ENCODE data around the gene ZNF649.
A peak's percentile ranks its signal among the peaks of the same experiment; 100 is the strongest.

The ZNF649 gene

GRCh38 chr19:51938936-51939335 lies 34.1 kb upstream of the ZNF649 start:
- no peak overlapping the region for H3K14ac ChIP-seq (ENCODE audit: low read length in 2 of 2)
- H3K4me2 ChIP-seq (ENCODE audit: low read length, poor library complexity, severe bottlenecking), result no peak overlapping the region
- H3K18ac ChIP-seq (ENCODE audit: low read depth in 1 of 2, low read length in 2 of 2), result no peak overlapping the region
- no peak overlapping the region for H2AFZ ChIP-seq (ENCODE audit: low read depth, low read length)
- H2AK5ac ChIP-seq (ENCODE audit: low read length, severe bottlenecking), result no peak overlapping the region
- H2BK12ac ChIP-seq (ENCODE audit: low read length in 2 of 2), result no peak overlapping the region
- H3K4me1 ChIP-seq (ENCODE audit: control insufficient read depth, insufficient read depth, low read depth, low read length), result no peaks in the 10 kb centered on the region
- H3K27me3 ChIP-seq (ENCODE audit: control insufficient read depth in 1 of 2, insufficient read depth in 1 of 2, low read length in 2 of 2), result no peaks in the 10 kb centered on the region
- H2BK15ac ChIP-seq (ENCODE audit: low read depth, poor library complexity, severe bottlenecking), result no peak overlapping the region
- H4K8ac ChIP-seq (ENCODE audit: low read length), result no peak overlapping the region
- H3K9ac ChIP-seq (ENCODE audit: low read length), result no peak overlapping the region
- H4K91ac ChIP-seq (ENCODE audit: low read length), result no peak overlapping the region
- no peak overlapping the region for H3K23ac ChIP-seq (ENCODE audit: low read length in 2 of 2)
- peaks cover 19% of the 10 kb centered on the region for H3K79me1 ChIP-seq (replicated peaks; ENCODE audit: low read length, poor library complexity, severe bottlenecking)
- H3K9me3 ChIP-seq (ENCODE audit: control insufficient read depth, low read length), result peaks cover 90% of the 10 kb centered on the region
- no peak overlapping the region for H2BK5ac ChIP-seq (ENCODE audit: low read depth, low read length, poor library complexity, severe bottlenecking)
- no peak overlapping the region for H2BK120ac ChIP-seq (ENCODE audit: low read depth, low read length)
- peaks cover 55 to 93% of the 10 kb centered on the region in 2 experiments for H3K36me3 ChIP-seq (ENCODE audit: control insufficient read depth in 1 of 2, insufficient read depth in 2 of 2, low read depth in 1 of 2, low read length in 2 of 2)
- no peak overlapping the region for H3K27ac ChIP-seq (ENCODE audit: low read length, poor library complexity, severe bottlenecking)
- no peak overlapping the region for H3K4me3 ChIP-seq (ENCODE audit: insufficient read depth in 1 of 2, low read depth in 1 of 2, low read length in 2 of 2)
- DNase-seq, result no peak
- H3K4ac ChIP-seq (ENCODE audit: low read depth in 1 of 2, low read length in 2 of 2), result no peak overlapping the region
- 100% methylated on average over 1 of the region's 2 CpGs for WGBS

GRCh38 chr19:51931921-51932320 lies 27.1 kb upstream of the ZNF649 start:
- no peak for DNase-seq
- no peak overlapping the region for H2AFZ ChIP-seq (ENCODE audit: low read depth, low read length)
- H3K27ac ChIP-seq (ENCODE audit: low read length, poor library complexity, severe bottlenecking), result no peak overlapping the region
- no peak overlapping the region for H4K8ac ChIP-seq (ENCODE audit: low read length)
- no peaks in the 10 kb centered on the region for H3K27me3 ChIP-seq (ENCODE audit: control insufficient read depth in 1 of 2, insufficient read depth in 1 of 2, low read length in 2 of 2)
- no peak overlapping the region for H3K4me2 ChIP-seq (ENCODE audit: low read length, poor library complexity, severe bottlenecking)
- no peak overlapping the region for H3K14ac ChIP-seq (ENCODE audit: low read length in 2 of 2)
- H3K18ac ChIP-seq (ENCODE audit: low read depth in 1 of 2, low read length in 2 of 2), result no peak overlapping the region
- peaks cover 44 to 69% of the 10 kb centered on the region in 2 experiments for H3K36me3 ChIP-seq (ENCODE audit: control insufficient read depth in 1 of 2, insufficient read depth in 2 of 2, low read depth in 1 of 2, low read length in 2 of 2)
- H3K4me1 ChIP-seq (ENCODE audit: control insufficient read depth, insufficient read depth, low read depth, low read length), result peaks cover 4% of the 10 kb centered on the region
- peaks cover 59% of the 10 kb centered on the region for H3K9me3 ChIP-seq (ENCODE audit: control insufficient read depth, low read length)
- no peak overlapping the region for H4K91ac ChIP-seq (ENCODE audit: low read length)
- no peak overlapping the region for H2AK5ac ChIP-seq (ENCODE audit: low read length, severe bottlenecking)
- H2BK5ac ChIP-seq (ENCODE audit: low read depth, low read length, poor library complexity, severe bottlenecking), result no peak overlapping the region
- 89% methylated on average over 8 of the region's 8 CpGs for WGBS
- peaks cover 35% of the 10 kb centered on the region for H3K79me1 ChIP-seq (replicated peaks; ENCODE audit: low read length, poor library complexity, severe bottlenecking)
- no peak overlapping the region for H3K4ac ChIP-seq (ENCODE audit: low read depth in 1 of 2, low read length in 2 of 2)
- no peak overlapping the region for H3K4me3 ChIP-seq (ENCODE audit: insufficient read depth in 1 of 2, low read depth in 1 of 2, low read length in 2 of 2)
- no peak overlapping the region for H3K23ac ChIP-seq (ENCODE audit: low read length in 2 of 2)
- no peak overlapping the region for H2BK12ac ChIP-seq (ENCODE audit: low read length in 2 of 2)
- no peak overlapping the region for H2BK15ac ChIP-seq (ENCODE audit: low read depth, poor library complexity, severe bottlenecking)
- H3K9ac ChIP-seq (ENCODE audit: low read length), result no peak overlapping the region
- H2BK120ac ChIP-seq (ENCODE audit: low read depth, low read length), result no peak overlapping the region

GRCh38 chr19:51927859-51928258 lies 23.0 kb upstream of the ZNF649 start:
- H4K8ac ChIP-seq (ENCODE audit: low read length), result no peak overlapping the region
- H2BK15ac ChIP-seq (ENCODE audit: low read depth, poor library complexity, severe bottlenecking), result no peak overlapping the region
- peaks cover 36% of the 10 kb centered on the region for H3K9me3 ChIP-seq (ENCODE audit: control insufficient read depth, low read length)
- H3K36me3 ChIP-seq (ENCODE audit: control insufficient read depth in 1 of 2, insufficient read depth in 2 of 2, low read depth in 1 of 2, low read length in 2 of 2), result peaks cover 18 to 28% of the 10 kb centered on the region in 2 experiments
- H3K18ac ChIP-seq (ENCODE audit: low read depth in 1 of 2, low read length in 2 of 2), result no peak overlapping the region
- H3K23ac ChIP-seq (ENCODE audit: low read length in 2 of 2), result no peak overlapping the region
- no peak overlapping the region for H3K27ac ChIP-seq (ENCODE audit: low read length, poor library complexity, severe bottlenecking)
- H3K4me3 ChIP-seq (ENCODE audit: insufficient read depth in 1 of 2, low read depth in 1 of 2, low read length in 2 of 2), result peak overlapping the region; percentile 89 to 90
- H3K4ac ChIP-seq (ENCODE audit: low read depth in 1 of 2, low read length in 2 of 2), result no peak overlapping the region
- H2AFZ ChIP-seq (ENCODE audit: low read depth, low read length), result no peak overlapping the region
- no peak overlapping the region for H2BK5ac ChIP-seq (ENCODE audit: low read depth, low read length, poor library complexity, severe bottlenecking)
- H2BK120ac ChIP-seq (ENCODE audit: low read depth, low read length), result no peak overlapping the region
- H2AK5ac ChIP-seq (ENCODE audit: low read length, severe bottlenecking), result no peak overlapping the region
- H4K91ac ChIP-seq (ENCODE audit: low read length), result no peak overlapping the region
- H2BK12ac ChIP-seq (ENCODE audit: low read length in 2 of 2), result no peak overlapping the region
- peak overlapping the region; percentile 94 for H3K9ac ChIP-seq (ENCODE audit: low read length)
- peaks cover 4% of the 10 kb centered on the region for H3K4me1 ChIP-seq (ENCODE audit: control insufficient read depth, insufficient read depth, low read depth, low read length)
- no peaks in the 10 kb centered on the region for H3K27me3 ChIP-seq (ENCODE audit: control insufficient read depth in 1 of 2, insufficient read depth in 1 of 2, low read length in 2 of 2)
- H3K4me2 ChIP-seq (ENCODE audit: low read length, poor library complexity, severe bottlenecking), result peak overlapping the region; percentile 71
- WGBS, result 44% methylated on average over 13 of the region's 13 CpGs
- no peak overlapping the region for H3K14ac ChIP-seq (ENCODE audit: low read length in 2 of 2)
- H3K79me1 ChIP-seq (replicated peaks; ENCODE audit: low read length, poor library complexity, severe bottlenecking), result peaks cover 15% of the 10 kb centered on the region
- no peak for DNase-seq

DNA sequence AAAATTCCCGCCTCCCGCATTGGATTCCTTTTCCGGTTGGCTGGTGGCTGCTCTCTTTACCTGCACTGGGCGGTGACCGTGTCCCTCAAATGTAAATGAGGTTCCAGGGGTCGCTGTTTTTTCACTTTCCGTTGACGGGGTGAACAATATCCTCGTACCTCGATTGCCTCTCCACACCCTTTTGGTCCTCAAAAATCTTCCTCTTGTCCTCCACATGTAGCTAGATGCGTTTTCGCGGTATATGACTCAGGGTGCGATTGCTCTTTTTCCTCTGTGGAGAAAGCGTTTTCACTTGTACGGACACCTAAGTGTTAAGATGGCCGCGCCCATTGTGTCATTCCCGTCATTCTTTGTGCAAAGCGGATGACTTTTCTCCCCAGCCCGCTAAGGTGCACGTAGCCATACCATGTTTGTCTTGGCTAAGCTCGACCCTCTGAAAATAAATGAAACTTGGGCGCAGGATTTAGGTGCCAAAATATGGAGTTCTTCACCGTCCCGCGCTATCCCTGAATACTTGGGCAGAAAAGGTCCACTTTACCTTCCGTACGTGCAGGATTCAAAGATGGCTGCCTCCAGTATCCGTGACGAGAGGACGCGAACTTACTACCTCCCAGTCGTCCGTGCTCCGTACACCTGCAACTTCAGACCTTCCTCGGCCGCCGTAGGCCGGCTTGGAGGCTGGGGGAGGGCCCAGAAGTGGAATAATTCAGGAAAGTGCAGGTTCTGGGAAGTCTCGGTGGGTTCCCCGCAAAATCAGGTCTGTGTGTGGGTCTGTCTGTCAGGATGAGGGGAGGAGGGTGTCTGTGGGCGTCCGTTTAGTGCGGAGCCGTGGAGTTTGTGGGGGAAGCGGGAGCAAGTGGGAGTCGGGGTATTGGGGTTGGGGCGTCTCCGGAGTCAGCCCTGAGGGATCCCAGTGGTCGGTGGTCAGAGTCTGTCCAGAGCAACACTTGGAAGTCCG lies 22.2 kb upstream of the ZNF649 start, which contains the start of gene ZNF613:
Gene ZNF613, plus strand, starts transcription at position 689 of the 958 bp plus-strand sequence. CDS start 8,749 bp downstream, outside the sequence.
- peak within 1 kb of the TSS; percentile 71 for H3K4me2 ChIP-seq (ENCODE audit: low read length, poor library complexity, severe bottlenecking)
- no peak within 1 kb of the TSS for H2BK120ac ChIP-seq (ENCODE audit: low read depth, low read length)
- H2BK12ac ChIP-seq (ENCODE audit: low read length in 2 of 2), result no peak within 1 kb of the TSS
- H3K9me3 ChIP-seq (ENCODE audit: control insufficient read depth, low read length), result peaks cover 37% of the 10 kb centered on the region
- H3K27me3 ChIP-seq (ENCODE audit: control insufficient read depth in 1 of 2, insufficient read depth in 1 of 2, low read length in 2 of 2), result no peaks in the 10 kb centered on the region
- peak within 1 kb of the TSS; percentile 85 to 95 for H3K18ac ChIP-seq (ENCODE audit: low read depth in 1 of 2, low read length in 2 of 2)
- H2BK15ac ChIP-seq (ENCODE audit: low read depth, poor library complexity, severe bottlenecking), result no peak within 1 kb of the TSS
- no peak within 1 kb of the TSS for H4K91ac ChIP-seq (ENCODE audit: low read length)
- H2BK5ac ChIP-seq (ENCODE audit: low read depth, low read length, poor library complexity, severe bottlenecking), result peak within 1 kb of the TSS; percentile 90
- peaks cover 10 to 24% of the 10 kb centered on the region in 2 experiments for H3K36me3 ChIP-seq (ENCODE audit: control insufficient read depth in 1 of 2, insufficient read depth in 2 of 2, low read depth in 1 of 2, low read length in 2 of 2)
- H3K9ac ChIP-seq (ENCODE audit: low read length), result peak within 1 kb of the TSS; percentile 94
- peak; percentile 91 for DNase-seq
- WGBS, result under 1% methylated on average over 46 of the region's 52 CpGs
- H3K4me1 ChIP-seq (ENCODE audit: control insufficient read depth, insufficient read depth, low read depth, low read length), result peaks cover 4% of the 10 kb centered on the region
- H3K4me3 ChIP-seq (ENCODE audit: insufficient read depth in 1 of 2, low read depth in 1 of 2, low read length in 2 of 2), result peak within 1 kb of the TSS; percentile 89 to 90
- H2AFZ ChIP-seq (ENCODE audit: low read depth, low read length), result peak within 1 kb of the TSS; percentile 86
- peak within 1 kb of the TSS in 1 of 2 experiments; percentile 87 for H3K14ac ChIP-seq (ENCODE audit: low read length in 2 of 2)
- H4K8ac ChIP-seq (ENCODE audit: low read length), result peak within 1 kb of the TSS; percentile 78
- peaks cover 9% of the 10 kb centered on the region for H3K79me1 ChIP-seq (replicated peaks; ENCODE audit: low read length, poor library complexity, severe bottlenecking)
- H3K4ac ChIP-seq (ENCODE audit: low read depth in 1 of 2, low read length in 2 of 2), result peak within 1 kb of the TSS in 1 of 2 experiments; percentile 89
- no peak within 1 kb of the TSS for H2AK5ac ChIP-seq (ENCODE audit: low read length, severe bottlenecking)
- H3K27ac ChIP-seq (ENCODE audit: low read length, poor library complexity, severe bottlenecking), result peak within 1 kb of the TSS; percentile 79
- H3K23ac ChIP-seq (ENCODE audit: low read length in 2 of 2), result peak within 1 kb of the TSS in 1 of 2 experiments; percentile 64
